Left renal cortex interstitium (tissue), 4 donors: ENCODE measurements around the gene PARD3B. TPM values are rescaled to one million over a fixed set of nuclear protein-coding genes. Genes with fewer than 3 reads are reported as not detected.
A peak's percentile ranks its signal among the peaks of the same experiment; 100 is the strongest.

Experiments used
- DNase-seq, 4 donors: peaks; one replicate each; pipeline ENCODE4 v3.0.0-alpha.2; 2013; ENCODE audit warnings: low read depth in 4 of 4, low spot score in 2 of 4, missing footprints in 1 of 4
- polyA plus RNA-seq, 4 donors: library from polyadenylated mRNA; unstranded; fragments of 120-200 nt; gene quantifications; one replicate each; pipeline ENCODE4 v1.2.1, GENCODE V29; 2013; ENCODE audit not compliant: insufficient read length in 4 of 4

The PARD3B gene
- polyA plus RNA-seq, result 10 to 100 TPM; 31.9 to 36.3 (median 34.3) TPM

GRCh38 chr2:204544961-204545860 lies at the start of gene PARD3B:
PARD3B (plus strand) TSS chr2:204545475; CDS start chr2:204546000, 525 bp downstream.
- DNase-seq, result peak; percentile 52 to 79 (median 66)

- DNase-seq, result no peak
Observed at GRCh38 chr2:204496779-204497178, 48.5 kb upstream of the PARD3B start.

- DNase-seq, result no peak
Observed at GRCh38 chr2:204497855-204498254, 47.4 kb upstream of the PARD3B start.

GRCh38 chr2:204498291-204498690 lies 47.0 kb upstream of the PARD3B start:
- no peak for DNase-seq

- no peak for DNase-seq
Observed at GRCh38 chr2:204503869-204504268, 41.4 kb upstream of the PARD3B start.

GRCh38 chr2:204504594-204504993 lies 40.7 kb upstream of the PARD3B start:
- no peak for DNase-seq

- DNase-seq, result no peak
Observed at GRCh38 chr2:204505488-204505887, 39.8 kb upstream of the PARD3B start.

GRCh38 chr2:204505946-204506345 lies 39.3 kb upstream of the PARD3B start:
- no peak for DNase-seq

GRCh38 chr2:204507636-204508035 lies 37.6 kb upstream of the PARD3B start:
- DNase-seq, result no peak

GRCh38 chr2:204510709-204511420 lies 34.4 kb upstream of the PARD3B start:
- DNase-seq, result peak in 3 of 4 donors; percentile 25 to 41 (median 34)

- no peak for DNase-seq
Observed at GRCh38 chr2:204514439-204514838, 30.8 kb upstream of the PARD3B start.

GRCh38 chr2:204515416-204515815 lies 29.9 kb upstream of the PARD3B start:
- DNase-seq, result no peak

- DNase-seq, result no peak
Observed at GRCh38 chr2:204517154-204517553, 28.1 kb upstream of the PARD3B start.

- DNase-seq, result no peak
Observed at GRCh38 chr2:204529795-204530463, 15.3 kb upstream of the PARD3B start.

- no peak for DNase-seq
Observed at GRCh38 chr2:204530464-204530805, 14.8 kb upstream of the PARD3B start.

- DNase-seq, result no peak
Observed at GRCh38 chr2:204533629-204534370, 11.5 kb upstream of the PARD3B start.

GRCh38 chr2:204535356-204535755 lies 9.9 kb upstream of the PARD3B start:
- DNase-seq, result no peak

- DNase-seq, result no peak
Observed at GRCh38 chr2:204535764-204536163, 9.5 kb upstream of the PARD3B start.

GRCh38 chr2:204538182-204539018 lies 6.9 kb upstream of the PARD3B start:
- DNase-seq, result no peak

- no peak for DNase-seq
Observed at GRCh38 chr2:204539019-204539385, 6.3 kb upstream of the PARD3B start.
